Glutamatergic neuron (in vitro differentiated cells): ENCODE data around the gene WWOX. TPM values are rescaled to one million over a fixed set of nuclear protein-coding genes. Genes with fewer than 3 reads are reported as not detected.

Experiments used
- DNase-seq: peaks from one replicate; pipeline ENCODE4 v3.0.0; 2022
- H3K27ac Mint-ChIP-seq: one replicate; pipeline ENCODE4 v1.8.0; 2020; ENCODE audit warnings: mild to moderate bottlenecking, mixed read lengths, inconsistent platforms; ENCODE audit not compliant: unreplicated experiment
- H3K27me3 Mint-ChIP-seq: one replicate; pipeline ENCODE4 v1.8.0; 2020; ENCODE audit warnings: mild to moderate bottlenecking, moderate library complexity, mixed read lengths, inconsistent platforms; ENCODE audit not compliant: unreplicated experiment
- H3K36me3 Mint-ChIP-seq: one replicate; pipeline ENCODE4 v1.8.0; 2020; ENCODE audit warnings: mild to moderate bottlenecking, mixed read lengths, inconsistent platforms; ENCODE audit not compliant: unreplicated experiment
- H3K4me1 Mint-ChIP-seq: one replicate; pipeline ENCODE4 v1.8.0; 2020; ENCODE audit warnings: mild to moderate bottlenecking, low read depth, mixed read lengths, inconsistent platforms; ENCODE audit not compliant: unreplicated experiment
- H3K4me3 Mint-ChIP-seq: one replicate; pipeline ENCODE4 v1.8.0; 2020; ENCODE audit warnings: mild to moderate bottlenecking, mixed read lengths, inconsistent platforms; ENCODE audit not compliant: unreplicated experiment
- H3K9me3 Mint-ChIP-seq: one replicate; pipeline ENCODE4 v1.8.0; 2020; ENCODE audit warnings: mild to moderate bottlenecking, moderate library complexity, mixed read lengths, inconsistent platforms; ENCODE audit not compliant: unreplicated experiment
- total RNA-seq: library from RNA; stranded (reverse); fragmentation: NEBNext Ultra II Directional; extraction: Animal tissue kit (Norgen Biotek cat#: 25700); gene quantifications from one replicate; pipeline ENCODE4 v1.2.1, GENCODE V29; 2021; ENCODE audit not compliant: unreplicated experiment
- TF ChIP-seq, protein P1 (sequence below): fragments of 200-600 bp; sonication (generic); IDR thresholded peaks from one replicate; pipeline ENCODE4 v1.5.0; 2021; ENCODE audit not compliant: partially characterized antibody, unreplicated experiment

Gene WWOX
- total RNA-seq, 1 donor from 2014 or later: 10.3 TPM

- Mint-ChIP-seq H3K27ac (no peak overlapping the region), H3K27me3 (peaks cover 2% of the 10 kb centered on the region)
- DNase-seq: no peak
Measured at GRCh38 chr16:78184238-78185183, 85.1 kb downstream of the WWOX start.

DNA sequence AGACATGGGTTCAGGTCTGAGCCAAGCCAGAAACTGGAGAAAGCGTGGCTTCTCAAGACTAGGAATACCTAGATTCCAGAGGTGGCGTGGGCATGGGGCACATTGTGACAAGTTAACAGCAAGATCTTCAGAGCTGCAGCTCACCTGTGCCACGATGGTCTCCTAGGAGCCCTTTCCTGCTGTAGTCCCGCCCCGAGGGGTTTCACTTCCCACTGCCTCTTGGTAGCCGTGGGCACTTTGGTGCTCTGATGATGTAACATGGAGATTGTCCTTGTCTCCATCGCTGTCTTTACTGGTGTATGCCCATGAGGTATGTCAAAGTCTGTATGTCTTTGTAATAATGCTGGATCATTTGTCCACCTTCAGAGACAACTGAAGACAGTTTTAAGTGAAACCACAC, 89.7 kb downstream of the WWOX start:
- Mint-ChIP-seq H3K27me3 (no peaks in the 10 kb centered on the region), H3K9me3 (no peaks in the 10 kb centered on the region), H3K4me3 (no peak overlapping the region), H3K36me3 (no peaks in the 10 kb centered on the region), H3K4me1 (no peaks in the 10 kb centered on the region), H3K27ac (no peak overlapping the region)
- DNase-seq: no peak
- TF ChIP-seq, protein P1, sequence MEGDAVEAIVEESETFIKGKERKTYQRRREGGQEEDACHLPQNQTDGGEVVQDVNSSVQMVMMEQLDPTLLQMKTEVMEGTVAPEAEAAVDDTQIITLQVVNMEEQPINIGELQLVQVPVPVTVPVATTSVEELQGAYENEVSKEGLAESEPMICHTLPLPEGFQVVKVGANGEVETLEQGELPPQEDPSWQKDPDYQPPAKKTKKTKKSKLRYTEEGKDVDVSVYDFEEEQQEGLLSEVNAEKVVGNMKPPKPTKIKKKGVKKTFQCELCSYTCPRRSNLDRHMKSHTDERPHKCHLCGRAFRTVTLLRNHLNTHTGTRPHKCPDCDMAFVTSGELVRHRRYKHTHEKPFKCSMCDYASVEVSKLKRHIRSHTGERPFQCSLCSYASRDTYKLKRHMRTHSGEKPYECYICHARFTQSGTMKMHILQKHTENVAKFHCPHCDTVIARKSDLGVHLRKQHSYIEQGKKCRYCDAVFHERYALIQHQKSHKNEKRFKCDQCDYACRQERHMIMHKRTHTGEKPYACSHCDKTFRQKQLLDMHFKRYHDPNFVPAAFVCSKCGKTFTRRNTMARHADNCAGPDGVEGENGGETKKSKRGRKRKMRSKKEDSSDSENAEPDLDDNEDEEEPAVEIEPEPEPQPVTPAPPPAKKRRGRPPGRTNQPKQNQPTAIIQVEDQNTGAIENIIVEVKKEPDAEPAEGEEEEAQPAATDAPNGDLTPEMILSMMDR: no peak

More at GRCh38 chr16:78184238-78185183, 85.1 kb downstream of the WWOX start:
- no peaks in the 10 kb centered on the region for H3K36me3 Mint-ChIP-seq
- H3K4me1 Mint-ChIP-seq: no peaks in the 10 kb centered on the region
- no peaks in the 10 kb centered on the region for H3K9me3 Mint-ChIP-seq
- TF ChIP-seq, protein P1: no peak
- no peak overlapping the region for H3K4me3 Mint-ChIP-seq

DNA sequence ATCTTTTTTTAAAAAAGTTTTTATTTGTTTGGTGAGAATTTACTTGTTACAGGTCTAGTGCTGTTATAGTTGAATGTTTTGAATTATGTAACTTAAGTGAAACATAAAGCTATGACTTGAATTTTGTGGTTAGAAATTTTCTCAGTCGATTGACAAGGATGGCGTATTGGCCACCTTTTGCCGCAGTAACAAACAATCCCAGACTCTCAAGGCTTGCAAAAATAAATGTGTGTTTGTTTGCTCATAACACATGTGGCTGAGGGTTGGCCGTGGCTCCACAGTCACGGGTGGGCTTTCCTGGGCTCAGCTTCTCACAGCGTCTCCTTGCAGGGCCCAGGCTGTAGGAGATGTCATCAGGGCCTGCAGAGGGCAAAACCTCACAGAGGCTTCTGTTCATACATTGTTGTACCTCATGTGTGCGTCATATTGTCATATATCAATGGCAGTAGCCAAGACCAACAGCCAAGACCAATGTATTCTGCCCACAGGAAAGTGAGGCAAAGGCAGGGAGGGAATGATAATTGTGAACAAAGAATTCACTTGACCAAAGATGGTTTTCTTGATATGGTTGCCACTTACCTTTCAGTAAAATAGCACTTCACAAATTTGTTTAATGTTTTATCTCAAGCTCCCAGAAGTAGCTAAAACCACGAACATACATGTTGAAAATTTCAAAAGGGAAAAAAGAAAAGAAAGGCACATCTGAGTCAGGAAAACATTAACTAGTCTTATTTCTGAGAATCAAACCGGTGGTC, 93.5 kb downstream of the WWOX start:
- TF ChIP-seq, protein P1: no peak
- no peaks in the 10 kb centered on the region for H3K36me3 Mint-ChIP-seq
- H3K9me3 Mint-ChIP-seq: no peaks in the 10 kb centered on the region
- H3K27ac Mint-ChIP-seq: no peak overlapping the region
- DNase-seq: no peak
- H3K27me3 Mint-ChIP-seq: no peaks in the 10 kb centered on the region
- no peak overlapping the region for H3K4me3 Mint-ChIP-seq
- peaks cover 4% of the 10 kb centered on the region for H3K4me1 Mint-ChIP-seq

DNA sequence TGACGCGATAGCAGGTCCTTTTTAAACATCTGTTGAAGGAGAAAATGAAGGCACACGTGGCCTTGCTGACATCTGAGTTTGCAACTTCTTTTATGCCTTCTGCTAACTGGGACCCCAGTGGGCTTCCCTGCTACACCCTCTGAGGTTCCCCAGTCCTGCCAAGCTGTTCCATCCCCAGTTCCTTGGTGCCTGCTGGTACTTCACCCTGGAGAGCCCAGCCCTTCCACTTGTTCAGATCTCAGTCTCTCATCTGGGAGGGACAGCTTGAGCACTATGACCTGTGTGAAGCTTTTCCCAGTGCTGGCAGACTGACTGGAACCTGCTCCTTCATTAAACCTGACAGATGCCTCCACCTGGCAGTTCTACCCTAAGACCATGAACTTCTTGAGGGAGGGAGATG, 95.5 kb downstream of the WWOX start:
- TF ChIP-seq, protein P1: no peak
- no peak overlapping the region for H3K4me3 Mint-ChIP-seq
- H3K9me3 Mint-ChIP-seq: no peaks in the 10 kb centered on the region
- no peak overlapping the region for H3K27ac Mint-ChIP-seq
- H3K36me3 Mint-ChIP-seq: no peaks in the 10 kb centered on the region
- H3K27me3 Mint-ChIP-seq: no peaks in the 10 kb centered on the region
- H3K4me1 Mint-ChIP-seq: peaks cover 4% of the 10 kb centered on the region
- DNase-seq: no peak

GRCh38 chr16:78195797-78196196, 96.3 kb downstream of the WWOX start:
- Mint-ChIP-seq H3K27ac (no peak overlapping the region), H3K9me3 (no peaks in the 10 kb centered on the region), H3K4me1 (peaks cover 4% of the 10 kb centered on the region), H3K36me3 (no peaks in the 10 kb centered on the region), H3K4me3 (no peak overlapping the region), H3K27me3 (no peaks in the 10 kb centered on the region)
- no peak for DNase-seq
- TF ChIP-seq, protein P1: no peak
